ENCODE results near the gene SFXN4. TPM values are rescaled to one million over a fixed set of nuclear protein-coding genes. Genes with fewer than 3 reads are reported as not detected.
A peak's percentile ranks its signal among the peaks of the same experiment; 100 is the strongest.

SFXN4 gene
- total and polyA plus RNA-seq, 2 of the 13 experiments (the other 11 are each of a cell fraction or from before 2014, with no cell fraction given) = 47.7 to 64.9 TPM

GRCh38 chr10:119113751-119114732, 51.5 kb downstream of the SFXN4 start (continued):
- TF ChIP-seq, protein P1, sequence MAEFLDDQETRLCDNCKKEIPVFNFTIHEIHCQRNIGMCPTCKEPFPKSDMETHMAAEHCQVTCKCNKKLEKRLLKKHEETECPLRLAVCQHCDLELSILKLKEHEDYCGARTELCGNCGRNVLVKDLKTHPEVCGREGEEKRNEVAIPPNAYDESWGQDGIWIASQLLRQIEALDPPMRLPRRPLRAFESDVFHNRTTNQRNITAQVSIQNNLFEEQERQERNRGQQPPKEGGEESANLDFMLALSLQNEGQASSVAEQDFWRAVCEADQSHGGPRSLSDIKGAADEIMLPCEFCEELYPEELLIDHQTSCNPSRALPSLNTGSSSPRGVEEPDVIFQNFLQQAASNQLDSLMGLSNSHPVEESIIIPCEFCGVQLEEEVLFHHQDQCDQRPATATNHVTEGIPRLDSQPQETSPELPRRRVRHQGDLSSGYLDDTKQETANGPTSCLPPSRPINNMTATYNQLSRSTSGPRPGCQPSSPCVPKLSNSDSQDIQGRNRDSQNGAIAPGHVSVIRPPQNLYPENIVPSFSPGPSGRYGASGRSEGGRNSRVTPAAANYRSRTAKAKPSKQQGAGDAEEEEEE (CRISPR knock-in tag; IDR thresholded peaks at IDR 0.05; ENCODE audit: borderline replicate concordance) = no peak
- TF ChIP-seq ZNF749 (CRISPR knock-in tag; IDR thresholded peaks at IDR 0.05; ENCODE audit: borderline replicate concordance) = no peak
- peak; percentile 91; the same call in 1 of the 2 replicates for TF ChIP-seq DDIT3 (CRISPR knock-in tag; IDR thresholded peaks at IDR 0.05)
- TF ChIP-seq, protein P2, sequence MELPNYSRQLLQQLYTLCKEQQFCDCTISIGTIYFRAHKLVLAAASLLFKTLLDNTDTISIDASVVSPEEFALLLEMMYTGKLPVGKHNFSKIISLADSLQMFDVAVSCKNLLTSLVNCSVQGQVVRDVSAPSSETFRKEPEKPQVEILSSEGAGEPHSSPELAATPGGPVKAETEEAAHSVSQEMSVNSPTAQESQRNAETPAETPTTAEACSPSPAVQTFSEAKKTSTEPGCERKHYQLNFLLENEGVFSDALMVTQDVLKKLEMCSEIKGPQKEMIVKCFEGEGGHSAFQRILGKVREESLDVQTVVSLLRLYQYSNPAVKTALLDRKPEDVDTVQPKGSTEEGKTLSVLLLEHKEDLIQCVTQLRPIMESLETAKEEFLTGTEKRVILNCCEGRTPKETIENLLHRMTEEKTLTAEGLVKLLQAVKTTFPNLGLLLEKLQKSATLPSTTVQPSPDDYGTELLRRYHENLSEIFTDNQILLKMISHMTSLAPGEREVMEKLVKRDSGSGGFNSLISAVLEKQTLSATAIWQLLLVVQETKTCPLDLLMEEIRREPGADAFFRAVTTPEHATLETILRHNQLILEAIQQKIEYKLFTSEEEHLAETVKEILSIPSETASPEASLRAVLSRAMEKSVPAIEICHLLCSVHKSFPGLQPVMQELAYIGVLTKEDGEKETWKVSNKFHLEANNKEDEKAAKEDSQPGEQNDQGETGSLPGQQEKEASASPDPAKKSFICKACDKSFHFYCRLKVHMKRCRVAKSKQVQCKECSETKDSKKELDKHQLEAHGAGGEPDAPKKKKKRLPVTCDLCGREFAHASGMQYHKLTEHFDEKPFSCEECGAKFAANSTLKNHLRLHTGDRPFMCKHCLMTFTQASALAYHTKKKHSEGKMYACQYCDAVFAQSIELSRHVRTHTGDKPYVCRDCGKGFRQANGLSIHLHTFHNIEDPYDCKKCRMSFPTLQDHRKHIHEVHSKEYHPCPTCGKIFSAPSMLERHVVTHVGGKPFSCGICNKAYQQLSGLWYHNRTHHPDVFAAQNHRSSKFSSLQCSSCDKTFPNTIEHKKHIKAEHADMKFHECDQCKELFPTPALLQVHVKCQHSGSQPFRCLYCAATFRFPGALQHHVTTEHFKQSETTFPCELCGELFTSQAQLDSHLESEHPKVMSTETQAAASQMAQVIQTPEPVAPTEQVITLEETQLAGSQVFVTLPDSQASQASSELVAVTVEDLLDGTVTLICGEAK (IDR thresholded peaks at IDR 0.05) = no peak
- TF ChIP-seq, protein P2 (CRISPR knock-in tag; IDR thresholded peaks at IDR 0.05) = peak; percentile 35; the same call in 1 of the 2 replicates
- TF ChIP-seq NR2F2 (IDR thresholded peaks at IDR 0.05; ENCODE audit: borderline replicate concordance, low read depth) = peak; percentile 54; the same call in 1 of the 2 replicates
- TF ChIP-seq ARID2 (CRISPR knock-in tag; IDR thresholded peaks at IDR 0.05; ENCODE audit: borderline replicate concordance) = no peak
- TF ChIP-seq ZNF224 (CRISPR knock-in tag; IDR thresholded peaks at IDR 0.05) = no peak
- no peak for TF ChIP-seq PRDM4 (CRISPR knock-in tag; IDR thresholded peaks at IDR 0.05; ENCODE audit: borderline replicate concordance)
- TF ChIP-seq RBAK (CRISPR knock-in tag; IDR thresholded peaks at IDR 0.05) = no peak
- TF ChIP-seq, protein P3, sequence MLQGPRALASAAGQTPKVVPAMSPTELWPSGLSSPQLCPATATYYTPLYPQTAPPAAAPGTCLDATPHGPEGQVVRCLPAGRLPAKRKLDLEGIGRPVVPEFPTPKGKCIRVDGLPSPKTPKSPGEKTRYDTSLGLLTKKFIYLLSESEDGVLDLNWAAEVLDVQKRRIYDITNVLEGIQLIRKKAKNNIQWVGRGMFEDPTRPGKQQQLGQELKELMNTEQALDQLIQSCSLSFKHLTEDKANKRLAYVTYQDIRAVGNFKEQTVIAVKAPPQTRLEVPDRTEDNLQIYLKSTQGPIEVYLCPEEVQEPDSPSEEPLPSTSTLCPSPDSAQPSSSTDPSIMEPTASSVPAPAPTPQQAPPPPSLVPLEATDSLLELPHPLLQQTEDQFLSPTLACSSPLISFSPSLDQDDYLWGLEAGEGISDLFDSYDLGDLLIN (CRISPR knock-in tag; IDR thresholded peaks at IDR 0.05; ENCODE audit: borderline replicate concordance) = no peak
- no peak for TF ChIP-seq STAT5B (CRISPR knock-in tag; IDR thresholded peaks at IDR 0.05)
